GM21723 (cell line): ENCODE results near the gene CAPN15.

ENCODE experiments used
- ATAC-seq: cut with Tn5 transposase; IDR thresholded peaks from one replicate; pipeline ENCODE4 v1.9.1; 2021; ENCODE audit warnings: mild to moderate bottlenecking, moderate library complexity; ENCODE audit not compliant: unreplicated experiment

The CAPN15 gene

GRCh38 chr16:559411-560203 lies 32.1 kb downstream of the CAPN15 start:
- ATAC-seq = no peak

DNA sequence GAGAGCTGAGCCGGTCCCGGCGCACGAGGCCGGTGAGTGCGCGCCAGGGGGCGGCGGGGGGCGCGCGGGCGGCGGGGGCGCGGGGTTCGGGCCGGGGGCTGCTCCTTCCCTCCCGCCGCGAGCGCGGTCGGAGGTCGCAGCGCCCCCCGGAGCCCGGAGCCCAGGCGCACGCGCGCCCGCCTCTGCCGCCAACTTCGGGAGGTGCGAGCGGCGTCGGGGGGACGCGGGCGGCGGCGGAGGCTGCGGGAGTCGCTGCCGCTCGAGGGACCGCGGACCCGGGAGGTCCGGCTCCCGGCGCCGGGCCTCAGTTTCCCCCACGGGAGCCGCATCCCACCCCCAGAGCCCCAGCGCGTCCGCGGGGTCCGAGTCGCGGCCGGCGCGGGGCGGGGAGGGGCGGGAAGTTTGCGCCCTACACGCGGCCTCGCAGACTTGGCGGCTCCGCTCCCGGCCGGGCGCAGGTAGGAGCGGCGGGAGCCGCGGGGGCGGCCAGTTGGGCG lies 32.7 kb downstream of the CAPN15 start, which contains the start of gene PRR35:
Gene PRR35 (plus strand): TSS at position 191 of the 497 bp plus-strand sequence. CDS start 2,901 bp downstream, outside the sequence.
- no peak for ATAC-seq

GRCh38 chr16:560701-561412 lies 33.3 kb downstream of the CAPN15 start:
- no peak for ATAC-seq

- no peak for ATAC-seq
Observed at GRCh38 chr16:561413-561794, 33.9 kb downstream of the CAPN15 start.

DNA sequence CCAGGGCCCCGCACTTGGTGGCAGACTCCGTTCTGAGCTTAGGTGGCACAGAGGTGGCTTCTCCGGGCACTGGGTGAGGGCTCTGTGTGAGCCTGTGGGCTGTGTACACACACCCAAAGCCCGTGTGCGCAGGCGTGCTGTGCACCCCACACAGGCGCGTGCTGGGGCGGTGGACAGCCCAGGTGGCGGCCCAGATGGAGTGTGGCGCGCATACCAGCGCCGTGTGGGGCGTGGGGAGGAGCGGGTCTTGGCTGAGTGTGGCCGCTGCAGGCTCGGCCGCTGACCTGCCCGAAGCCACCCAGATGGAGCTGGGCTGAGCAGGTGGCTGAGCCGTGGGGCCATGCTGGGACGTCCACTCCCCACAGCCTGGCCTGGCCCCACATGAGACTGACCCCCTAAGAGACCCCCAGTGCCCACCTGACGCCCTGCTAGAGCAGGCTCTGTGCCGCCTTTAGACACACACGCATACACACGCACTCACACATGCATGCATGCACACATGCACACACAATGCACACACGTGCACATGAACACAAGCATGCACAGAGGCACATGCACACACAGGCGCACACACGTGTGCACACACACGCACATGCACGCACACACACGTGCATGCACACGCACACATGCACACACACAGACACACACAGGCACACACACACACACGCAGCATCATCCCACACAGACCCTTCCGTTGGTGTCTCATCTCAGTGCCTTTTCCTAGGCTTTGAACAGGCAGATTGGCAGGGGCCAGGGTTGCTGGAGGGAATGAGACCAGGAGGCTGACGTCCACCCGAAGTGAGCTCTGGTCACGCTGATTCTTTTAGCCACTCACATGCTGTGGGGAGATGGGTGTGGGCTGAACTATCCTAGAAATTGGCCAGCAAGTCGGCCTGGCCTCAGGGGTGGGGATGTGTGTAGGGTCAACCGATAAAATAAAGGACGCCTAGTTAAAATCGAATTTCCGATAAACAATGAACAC lies 34.7 kb downstream of the CAPN15 start:
- no peak for ATAC-seq

- ATAC-seq = no peak
Observed at GRCh38 chr16:563072-563644, 35.6 kb downstream of the CAPN15 start.

GRCh38 chr16:564690-565418 lies 37.3 kb downstream of the CAPN15 start:
- no peak for ATAC-seq

DNA sequence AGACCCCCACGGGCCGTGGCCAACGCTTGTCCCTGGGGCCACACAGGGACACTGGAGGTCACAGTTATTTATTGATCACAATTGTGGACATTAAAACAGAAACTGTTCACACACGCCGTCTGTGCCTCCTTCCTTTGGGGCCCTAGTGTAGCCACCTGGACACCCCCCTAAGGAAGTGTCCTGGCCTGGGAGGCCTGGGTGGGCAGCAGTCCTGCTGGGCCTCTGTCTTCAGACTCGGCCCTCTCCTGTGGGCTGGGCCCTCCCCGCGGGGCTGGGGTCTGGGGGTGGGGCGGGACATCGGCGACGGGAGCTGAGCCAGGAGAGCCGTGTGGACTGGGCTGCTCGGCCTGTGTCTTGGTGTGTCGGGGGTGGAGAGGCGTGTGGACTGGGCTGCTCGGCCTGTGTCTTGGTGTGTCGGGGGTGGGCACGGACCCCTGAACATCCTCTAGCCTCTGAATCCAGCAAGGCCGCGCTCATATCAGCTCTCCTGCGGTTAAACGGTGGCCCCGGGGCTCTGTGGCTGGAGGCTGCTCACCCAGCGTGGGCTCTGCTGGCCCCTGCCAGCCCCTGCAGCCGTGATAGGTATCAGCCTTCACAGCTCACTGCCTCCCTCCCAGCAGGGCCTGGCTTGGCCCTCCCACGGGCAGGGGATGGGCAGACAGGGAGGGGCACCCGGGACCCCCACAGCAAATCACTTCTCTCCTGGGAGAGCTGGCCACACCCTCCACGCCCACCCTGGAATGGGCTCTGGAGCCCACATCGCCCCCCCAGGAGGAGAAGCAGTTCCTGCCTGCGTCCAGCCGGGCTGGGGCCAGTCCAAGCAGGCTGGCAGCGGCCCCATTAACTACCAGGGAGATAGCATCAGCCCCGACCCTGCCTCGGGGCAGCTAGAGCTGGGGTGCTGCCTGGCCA lies 38.2 kb downstream of the CAPN15 start:
- no peak for ATAC-seq

DNA sequence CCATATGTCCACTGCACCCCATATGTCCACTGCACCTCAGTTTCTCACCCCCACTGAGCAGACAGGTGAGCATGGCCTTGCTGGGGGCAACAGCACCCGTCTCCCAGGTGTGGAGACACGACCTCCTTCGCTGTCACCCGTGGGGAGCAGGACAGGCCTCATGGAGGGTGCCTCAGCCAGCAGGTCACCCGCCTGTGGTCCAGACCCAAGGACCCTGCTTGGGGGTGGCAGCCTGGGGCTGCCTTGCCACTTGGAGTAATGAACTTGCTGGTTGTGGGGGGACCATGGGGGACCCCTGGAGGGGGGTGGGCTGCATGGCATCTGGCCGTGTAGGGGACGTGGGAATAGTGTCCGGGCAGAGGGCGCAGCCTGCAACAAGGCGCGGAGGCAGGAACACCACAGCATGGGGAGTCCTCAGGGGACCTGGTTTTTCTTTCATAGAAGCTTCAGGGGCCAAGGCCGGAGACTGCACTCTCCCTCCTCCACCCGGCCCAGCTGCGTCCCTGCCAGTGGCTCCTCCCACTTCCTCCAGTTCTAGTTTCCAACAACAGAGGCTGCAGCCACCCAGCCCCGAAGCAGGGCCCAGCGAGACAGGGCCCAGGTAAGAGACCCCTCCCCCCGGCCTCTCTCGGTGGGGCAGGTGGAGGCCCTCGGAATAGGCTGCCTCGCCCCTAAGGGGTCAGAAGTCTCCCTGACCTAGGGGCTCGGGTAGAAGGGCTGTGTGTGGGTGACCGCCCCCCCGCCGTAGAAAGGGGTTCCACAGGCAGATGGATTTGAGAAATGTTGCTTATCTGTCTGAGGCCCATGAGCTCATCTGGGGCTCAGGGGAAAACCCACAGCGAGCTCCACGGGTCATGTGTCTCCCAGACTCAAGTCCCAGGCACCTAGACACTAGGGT lies 39.2 kb downstream of the CAPN15 start, which contains the start of gene NHLRC4:
Gene NHLRC4 (plus strand): TSS at position 531 of the 898 bp plus-strand sequence. CDS start 1,043 bp downstream, outside the sequence.
- peak; percentile 60 for ATAC-seq

- ATAC-seq = no peak
Observed at GRCh38 chr16:567373-568256, 40.1 kb downstream of the CAPN15 start.

GRCh38 chr16:568401-569258 lies 41.1 kb downstream of the CAPN15 start:
- ATAC-seq = no peak

DNA sequence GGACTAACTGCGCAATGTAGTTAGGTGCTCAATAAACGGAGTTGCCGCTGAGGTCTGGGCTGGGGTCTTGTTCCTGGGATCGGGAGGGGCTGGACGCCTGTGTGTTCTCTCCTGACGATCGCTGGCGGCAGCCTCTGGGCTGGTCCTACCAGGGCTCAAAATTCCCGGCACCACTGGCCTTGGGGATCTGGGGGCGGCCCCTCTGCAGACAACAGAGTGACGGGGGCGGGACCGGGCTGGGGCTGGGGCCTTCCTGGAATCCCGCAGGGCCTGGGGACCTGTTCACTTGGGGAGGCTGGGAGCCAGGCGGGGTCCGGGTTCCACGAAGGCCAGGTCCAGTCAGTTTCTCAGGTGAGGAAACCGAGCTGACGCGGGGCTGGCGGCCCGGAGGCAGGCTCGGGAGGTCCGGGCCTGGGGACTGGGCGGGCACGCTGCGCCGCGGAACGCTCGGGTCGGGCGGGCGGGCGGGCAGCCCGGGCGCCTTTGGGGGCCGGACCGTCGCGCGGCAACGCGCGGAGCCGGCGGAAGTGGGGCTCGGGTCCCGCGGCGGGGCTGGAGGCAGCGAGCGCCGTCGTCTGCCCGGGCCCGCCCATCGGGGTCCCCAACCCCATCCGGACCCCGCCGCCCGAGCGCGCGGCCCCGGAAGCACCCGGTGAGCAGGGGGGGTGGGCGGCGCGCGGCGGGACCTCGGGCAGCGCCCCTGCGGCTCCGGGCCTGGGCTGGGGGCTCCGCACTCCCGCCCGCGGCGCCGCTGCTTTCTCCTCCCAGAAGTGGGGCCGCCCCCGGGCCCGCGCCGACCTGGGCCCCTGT lies 42.1 kb downstream of the CAPN15 start, which contains the start of gene PIGQ:
Gene PIGQ (plus strand): TSS at position 524 of the 810 bp plus-strand sequence. CDS start 4,107 bp downstream, outside the sequence.
- no peak for ATAC-seq

DNA sequence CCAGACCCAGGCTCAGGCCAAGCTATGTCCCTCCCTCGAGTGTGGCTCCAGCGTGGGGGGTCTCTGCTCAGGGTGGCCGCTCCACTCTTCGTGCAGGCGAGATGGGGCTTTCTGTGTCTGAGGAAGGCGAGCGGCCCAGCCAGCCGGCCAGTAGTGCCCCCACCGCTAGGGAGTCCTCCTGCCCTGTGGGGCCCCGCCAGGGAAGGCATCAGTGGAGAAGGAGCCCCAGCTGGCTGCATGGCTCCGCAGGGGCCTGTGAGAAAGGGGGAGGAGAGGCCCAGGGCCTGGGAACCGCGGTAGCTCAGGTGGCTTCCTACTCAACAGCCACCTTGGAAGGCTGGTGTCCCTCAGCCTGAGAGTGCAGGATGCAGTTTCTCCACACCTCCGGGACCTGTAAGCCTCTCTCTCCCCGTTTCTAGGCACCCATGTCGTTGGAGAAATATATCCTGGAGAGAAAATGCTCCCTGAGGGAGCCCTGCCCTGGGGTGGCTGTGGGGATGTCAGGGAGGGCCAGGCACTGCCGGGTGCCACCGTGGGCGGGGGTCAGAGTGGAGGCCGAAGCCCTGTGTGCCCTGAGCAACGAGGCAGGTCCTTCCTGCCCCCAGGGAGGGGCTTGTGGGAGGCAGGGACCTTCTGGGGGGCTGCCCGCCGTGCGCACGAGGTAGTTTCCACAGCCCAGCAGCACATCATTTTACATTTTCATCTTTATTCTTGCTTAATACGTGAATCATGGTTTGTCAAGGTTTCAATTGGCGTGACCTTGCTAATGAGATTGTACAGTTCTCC lies 45.5 kb downstream of the CAPN15 start:
- no peak for ATAC-seq
